Memory B cell (primary cell): ENCODE measurements around the gene DNAI2.
"Not testable (repeated sequence)": the region's sequence is repeated elsewhere in the genome, so short reads cannot be mapped to it uniquely, and the experiment has no call there.

ENCODE experiments used
- ATAC-seq: fragments of 150-1000 bp; cut with Tn5 transposase; 2 replicates; pipeline ENCODE4 v1.10.0; 2021; ENCODE audit warnings: low read depth, mild to moderate bottlenecking, moderate library complexity
- DNase-seq, 2 donors: peaks; one replicate each; pipeline ENCODE4 v3.0.0; 2022; ENCODE audit warnings: low spot score in 2 of 2
- H3K27ac Mint-ChIP-seq: one replicate; pipeline ENCODE4 v1.8.0; 2022; ENCODE audit warnings: mild to moderate bottlenecking, moderate library complexity, mixed read lengths
- H3K27me3 Mint-ChIP-seq: one replicate; pipeline ENCODE4 v1.8.0; 2022; ENCODE audit warnings: mixed read lengths
- H3K36me3 Mint-ChIP-seq: one replicate; pipeline ENCODE4 v1.8.0; 2022; ENCODE audit warnings: mild to moderate bottlenecking, mixed read lengths
- H3K4me1 Mint-ChIP-seq: one replicate; pipeline ENCODE4 v1.8.0; 2022; ENCODE audit warnings: mixed read lengths
- H3K4me3 Mint-ChIP-seq: one replicate; pipeline ENCODE4 v1.8.0; 2022; ENCODE audit warnings: mild to moderate bottlenecking, moderate library complexity, mixed read lengths
- H3K9me3 Mint-ChIP-seq: one replicate; pipeline ENCODE4 v1.8.0; 2022; ENCODE audit warnings: mixed read lengths

The DNAI2 gene

GRCh38 chr17:74253036-74253435 is 21.0 kb upstream of the DNAI2 start:
- Mint-ChIP-seq H3K27ac (no peak overlapping the region), H3K4me3 (no peak overlapping the region)
- ATAC-seq, result no peak

DNA sequence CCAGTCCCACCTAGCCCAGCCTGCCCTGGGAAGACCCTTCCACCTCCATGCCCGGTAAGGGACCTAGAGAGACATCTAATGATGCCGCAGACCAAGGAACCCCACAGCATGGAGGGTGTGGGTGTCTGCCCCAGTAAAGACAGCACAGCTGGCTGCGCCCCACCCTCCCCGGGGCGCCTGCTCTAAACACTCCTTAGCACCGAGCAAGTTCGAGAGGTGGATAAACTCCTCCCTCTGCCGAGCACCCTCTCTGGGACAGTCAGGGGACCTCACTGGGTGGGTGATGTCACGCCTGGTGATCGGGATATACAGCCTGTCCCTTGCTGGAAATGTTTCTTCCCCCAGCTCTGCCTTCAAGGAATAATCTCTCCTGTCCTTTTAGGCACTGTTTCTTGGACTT is 16.7 kb upstream of the DNAI2 start:
- H3K27me3 Mint-ChIP-seq, result no peaks in the 10 kb centered on the region
- H3K4me3 Mint-ChIP-seq, result no peak overlapping the region
- ATAC-seq (no peak), DNase-seq (no peak)
- H3K4me1 Mint-ChIP-seq, result no peaks in the 10 kb centered on the region
- H3K27ac Mint-ChIP-seq, result no peak overlapping the region
- H3K9me3 Mint-ChIP-seq, result no peaks in the 10 kb centered on the region
- H3K36me3 Mint-ChIP-seq, result no peaks in the 10 kb centered on the region

More at GRCh38 chr17:74253036-74253435, 21.0 kb upstream of the DNAI2 start:
- Mint-ChIP-seq H3K4me1 (peaks cover 3% of the 10 kb centered on the region), H3K27me3 (peaks cover 3% of the 10 kb centered on the region), H3K9me3 (no peaks in the 10 kb centered on the region), H3K36me3 (no peaks in the 10 kb centered on the region)
- DNase-seq, result no peak

DNA sequence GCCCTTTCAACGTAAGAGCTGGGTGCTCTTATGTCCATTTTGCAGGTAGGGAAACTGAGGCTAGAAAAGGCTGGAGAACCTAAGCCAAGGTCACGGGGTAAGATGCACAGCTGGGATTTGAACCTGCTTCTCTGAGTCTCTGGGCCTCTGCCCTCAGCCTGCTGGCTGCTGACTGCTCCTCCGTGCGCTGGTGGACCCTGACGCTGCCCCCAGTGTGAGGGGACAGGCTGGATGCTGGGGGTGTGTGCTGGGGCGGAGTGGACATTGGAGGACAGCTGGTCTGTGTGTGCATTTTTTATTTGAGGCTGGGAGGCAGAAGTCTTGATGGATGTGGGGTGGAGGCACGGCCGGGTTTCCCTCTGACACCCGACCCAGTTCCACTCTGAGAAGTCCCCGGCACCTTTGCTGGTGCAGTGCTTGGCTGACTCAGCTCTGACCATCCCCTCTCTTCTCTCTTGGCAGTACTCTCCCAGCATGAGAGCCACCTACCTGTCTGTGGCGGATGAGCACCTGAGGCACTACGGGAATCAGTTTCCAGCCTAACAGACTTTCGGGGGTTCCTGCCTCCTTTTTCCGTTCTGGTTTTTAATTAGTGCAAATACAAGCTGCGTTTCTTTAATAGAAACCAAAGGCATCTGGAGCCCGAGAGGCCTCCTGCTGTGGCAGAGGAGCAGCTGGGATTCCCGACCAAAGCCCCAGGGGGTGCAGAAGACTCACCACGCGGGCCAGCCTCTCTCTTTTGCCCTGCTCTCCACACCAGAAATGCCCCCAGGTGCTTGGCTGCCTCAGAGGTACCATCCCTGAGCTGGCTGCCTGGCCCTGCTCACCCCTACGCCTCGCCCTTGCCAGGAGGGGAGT is 14.1 kb upstream of the DNAI2 start:
- Mint-ChIP-seq H3K4me3 (no peak overlapping the region), H3K27ac (no peak overlapping the region), H3K4me1 (no peaks in the 10 kb centered on the region), H3K36me3 (no peaks in the 10 kb centered on the region), H3K9me3 (no peaks in the 10 kb centered on the region), H3K27me3 (no peaks in the 10 kb centered on the region)
- DNase-seq, result no peak
- no peak for ATAC-seq

DNA sequence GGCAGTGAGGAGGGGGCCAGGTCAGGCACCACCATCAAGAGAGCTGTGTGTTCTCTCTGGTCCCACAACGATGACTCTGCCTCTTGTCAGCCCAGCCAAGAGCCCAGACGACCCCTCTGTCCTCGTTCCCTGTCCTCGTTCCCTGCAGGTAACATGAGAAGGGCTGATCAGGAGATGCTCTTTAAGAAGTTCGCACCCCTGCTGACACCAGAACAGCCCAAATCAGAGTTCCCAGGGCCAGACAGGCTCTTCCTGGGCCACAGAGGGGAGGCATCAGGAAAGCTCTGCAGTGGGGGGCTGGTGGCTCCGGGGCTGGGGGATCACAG is 13.5 kb upstream of the DNAI2 start:
- Mint-ChIP-seq H3K4me1 (no peaks in the 10 kb centered on the region), H3K36me3 (no peaks in the 10 kb centered on the region), H3K4me3 (no peak overlapping the region), H3K27ac (no peak overlapping the region), H3K9me3 (no peaks in the 10 kb centered on the region), H3K27me3 (no peaks in the 10 kb centered on the region)
- DNase-seq (no peak), ATAC-seq (no peak)

- no peak for DNase-seq
- ATAC-seq, result no peak
- Mint-ChIP-seq H3K27me3 (peaks cover 3% of the 10 kb centered on the region), H3K36me3 (no peaks in the 10 kb centered on the region), H3K4me1 (no peaks in the 10 kb centered on the region), H3K9me3 (no peaks in the 10 kb centered on the region), H3K4me3 (no peak overlapping the region), H3K27ac (no peak overlapping the region)
Observed at GRCh38 chr17:74262601-74263000, 11.4 kb upstream of the DNAI2 start.

DNA sequence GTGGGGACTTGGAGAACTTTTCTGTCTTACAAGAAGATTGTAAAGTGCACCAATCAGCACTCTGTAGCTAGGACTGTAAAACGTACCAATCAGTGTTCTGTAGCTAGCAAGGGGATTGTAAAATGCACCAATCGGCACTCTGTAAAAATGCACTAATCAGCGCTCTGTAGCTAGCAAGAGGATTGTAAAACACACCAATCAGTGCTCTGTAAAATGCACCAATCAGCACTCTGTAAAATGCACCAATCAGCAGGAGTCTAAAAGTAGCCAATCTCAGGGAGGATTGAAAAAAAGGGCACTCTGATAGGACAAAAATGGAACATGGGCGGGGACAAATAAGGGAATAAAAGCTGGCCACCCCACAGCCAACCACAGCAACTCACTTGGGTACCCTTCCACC is 7.0 kb upstream of the DNAI2 start:
- H3K4me1 Mint-ChIP-seq, DNase-seq, H3K9me3 Mint-ChIP-seq, ATAC-seq, H3K36me3 Mint-ChIP-seq, H3K27ac Mint-ChIP-seq, H3K4me3 Mint-ChIP-seq: not testable (repeated sequence)
- H3K27me3 Mint-ChIP-seq, result peaks cover 11% of the 10 kb centered on the region

DNA sequence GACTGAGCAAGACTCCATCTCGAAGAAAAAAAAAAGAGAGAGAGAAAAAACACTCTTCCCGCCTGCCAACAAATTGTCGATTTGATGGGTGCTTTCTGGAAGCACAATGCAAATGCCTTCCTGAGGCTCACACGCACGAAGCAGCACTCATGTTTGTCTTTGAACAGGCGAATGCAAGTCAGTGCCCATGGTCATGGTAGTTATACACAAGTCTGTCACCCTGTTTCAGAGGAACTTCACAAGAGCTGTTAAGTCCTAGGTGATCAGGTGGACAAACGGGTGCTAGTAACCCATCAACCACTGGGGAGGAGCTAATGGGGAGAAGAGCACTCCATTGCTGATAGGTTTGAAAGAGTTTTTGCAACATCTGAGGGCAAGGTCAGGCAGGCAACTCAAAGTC is 6.5 kb upstream of the DNAI2 start:
- DNase-seq (no peak), ATAC-seq (no peak)
- Mint-ChIP-seq H3K4me3 (no peak overlapping the region), H3K27ac (no peak overlapping the region), H3K27me3 (peaks cover 14% of the 10 kb centered on the region), H3K4me1 (no peaks in the 10 kb centered on the region), H3K9me3 (no peaks in the 10 kb centered on the region), H3K36me3 (no peaks in the 10 kb centered on the region)

DNA sequence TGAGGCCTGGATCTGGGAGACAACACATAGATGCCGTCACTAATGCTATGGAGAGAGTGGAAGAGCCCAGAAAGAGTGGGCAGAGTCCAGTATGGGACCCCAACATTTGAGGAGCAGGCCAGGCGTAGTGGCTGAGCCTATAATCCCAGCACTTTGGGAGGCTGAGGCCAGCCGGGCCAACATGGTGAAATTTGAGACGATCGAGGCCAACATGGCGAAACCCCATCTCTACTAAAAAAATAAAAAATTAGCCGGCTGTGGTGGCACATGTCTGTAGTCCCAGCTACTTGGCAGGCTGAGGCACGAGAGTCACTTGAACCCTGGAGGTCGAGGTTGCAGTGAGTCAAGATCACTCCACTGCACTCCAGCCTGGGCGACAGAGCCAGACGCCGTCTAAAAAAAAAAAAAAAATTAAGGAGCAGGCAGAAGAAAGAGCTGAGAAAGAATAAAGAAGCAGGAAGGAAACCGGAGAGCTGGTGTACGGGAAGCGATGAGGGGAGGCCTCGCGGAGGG is 6.0 kb upstream of the DNAI2 start:
- Mint-ChIP-seq H3K36me3 (no peaks in the 10 kb centered on the region), H3K27ac (no peak overlapping the region), H3K4me3 (no peak overlapping the region), H3K4me1 (no peaks in the 10 kb centered on the region), H3K9me3 (no peaks in the 10 kb centered on the region), H3K27me3 (peaks cover 19% of the 10 kb centered on the region)
- ATAC-seq (no peak), DNase-seq (no peak)

GRCh38 chr17:74268558-74268957 is 5.5 kb upstream of the DNAI2 start:
- Mint-ChIP-seq H3K36me3 (no peaks in the 10 kb centered on the region), H3K27ac (no peak overlapping the region), H3K27me3 (peaks cover 22% of the 10 kb centered on the region), H3K9me3 (no peaks in the 10 kb centered on the region), H3K4me1 (no peaks in the 10 kb centered on the region), H3K4me3 (no peak overlapping the region)
- DNase-seq (no peak), ATAC-seq (no peak)

DNA sequence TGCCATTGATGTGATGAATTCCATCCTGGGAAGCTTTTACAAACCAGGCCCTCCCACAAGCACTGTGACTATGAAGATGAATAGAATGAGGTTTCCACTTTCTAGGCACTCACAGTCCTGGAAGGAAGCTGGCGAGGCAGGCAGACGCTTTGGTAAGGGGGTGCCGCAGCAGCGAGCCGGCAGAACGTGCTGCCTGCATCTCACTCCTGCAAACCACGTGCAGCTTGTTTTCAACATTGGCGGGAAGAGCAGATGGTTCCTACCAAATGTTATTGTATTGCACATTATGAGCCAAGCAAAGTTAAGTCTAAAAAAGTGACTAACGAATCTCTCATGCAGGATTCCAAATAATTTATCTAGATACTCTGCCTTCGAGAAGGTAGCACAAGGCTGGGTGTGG is 3.7 kb upstream of the DNAI2 start:
- Mint-ChIP-seq H3K9me3 (no peaks in the 10 kb centered on the region), H3K4me3 (no peak overlapping the region), H3K36me3 (no peaks in the 10 kb centered on the region)

DNA sequence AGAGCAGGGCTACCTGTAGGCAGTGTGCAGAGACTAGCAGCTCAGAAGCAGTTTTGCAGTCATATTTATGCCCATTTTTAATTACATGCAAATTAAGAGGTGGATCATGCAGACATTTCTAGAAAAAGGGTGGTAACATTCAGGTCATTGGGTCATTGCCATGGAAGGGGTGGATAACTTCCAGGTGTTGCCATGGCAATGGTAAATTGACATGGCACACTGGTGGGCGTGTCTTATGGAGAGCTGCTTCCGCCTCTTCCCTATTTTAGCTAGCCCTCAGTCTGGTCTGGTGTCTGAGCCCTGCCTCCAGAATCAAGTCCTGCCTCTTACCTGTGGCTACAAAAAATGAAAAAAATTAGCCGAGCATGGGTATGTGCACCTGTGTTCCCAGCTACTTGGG is 2.8 kb upstream of the DNAI2 start:
- Mint-ChIP-seq H3K36me3 (no peaks in the 10 kb centered on the region), H3K9me3 (no peaks in the 10 kb centered on the region), H3K27me3 (peaks cover 31% of the 10 kb centered on the region), H3K4me1 (peaks cover 6% of the 10 kb centered on the region), H3K27ac (no peak overlapping the region), H3K4me3 (no peak overlapping the region)
- ATAC-seq, result no peak
- DNase-seq, result no peak

More for the DNA sequence above, 3.7 kb upstream of the DNAI2 start:
- peaks cover 29% of the 10 kb centered on the region for H3K27me3 Mint-ChIP-seq
- H3K4me1 Mint-ChIP-seq, result peaks cover 6% of the 10 kb centered on the region
- DNase-seq, result no peak
- no peak for ATAC-seq
- no peak overlapping the region for H3K27ac Mint-ChIP-seq

- H3K36me3 Mint-ChIP-seq, result no peaks in the 10 kb centered on the region
- H3K27me3 Mint-ChIP-seq, result peaks cover 32% of the 10 kb centered on the region
- H3K4me1 Mint-ChIP-seq, result peaks cover 6% of the 10 kb centered on the region
- ATAC-seq (no peak), DNase-seq (no peak)
- no peaks in the 10 kb centered on the region for H3K9me3 Mint-ChIP-seq
- no peak overlapping the region for H3K27ac Mint-ChIP-seq
- no peak overlapping the region for H3K4me3 Mint-ChIP-seq
Observed at GRCh38 chr17:74271901-74272561, 2.0 kb upstream of the DNAI2 start.

DNA sequence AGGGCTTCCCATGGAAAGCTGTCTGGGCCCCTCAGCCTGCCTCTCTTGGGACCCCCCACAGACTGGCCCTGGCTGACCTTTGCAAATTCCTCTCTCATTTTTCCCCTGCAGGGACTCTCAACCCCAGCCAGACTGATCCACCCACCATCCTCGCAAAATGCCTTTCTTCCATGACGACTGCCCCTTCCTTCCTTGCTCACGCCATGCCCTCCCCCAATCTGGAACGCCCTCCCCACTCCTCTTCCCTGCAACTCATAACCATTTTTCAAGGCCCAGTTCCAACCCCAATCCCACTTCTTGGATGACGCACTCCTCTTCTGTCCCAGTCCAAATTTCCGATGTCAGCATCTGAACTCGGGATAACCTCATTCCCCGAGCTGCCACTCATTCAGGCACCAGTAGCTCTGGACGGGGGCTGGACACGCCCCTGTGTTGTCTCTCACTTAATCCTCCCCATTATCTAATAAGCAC is 1.3 kb upstream of the DNAI2 start:
- ATAC-seq (no peak), DNase-seq (no peak)
- H3K27ac Mint-ChIP-seq, result no peak overlapping the region
- no peaks in the 10 kb centered on the region for H3K9me3 Mint-ChIP-seq
- H3K4me3 Mint-ChIP-seq, result no peak overlapping the region
- H3K27me3 Mint-ChIP-seq, result peaks cover 28% of the 10 kb centered on the region
- H3K36me3 Mint-ChIP-seq, result no peaks in the 10 kb centered on the region
- H3K4me1 Mint-ChIP-seq, result peaks cover 6% of the 10 kb centered on the region

DNA sequence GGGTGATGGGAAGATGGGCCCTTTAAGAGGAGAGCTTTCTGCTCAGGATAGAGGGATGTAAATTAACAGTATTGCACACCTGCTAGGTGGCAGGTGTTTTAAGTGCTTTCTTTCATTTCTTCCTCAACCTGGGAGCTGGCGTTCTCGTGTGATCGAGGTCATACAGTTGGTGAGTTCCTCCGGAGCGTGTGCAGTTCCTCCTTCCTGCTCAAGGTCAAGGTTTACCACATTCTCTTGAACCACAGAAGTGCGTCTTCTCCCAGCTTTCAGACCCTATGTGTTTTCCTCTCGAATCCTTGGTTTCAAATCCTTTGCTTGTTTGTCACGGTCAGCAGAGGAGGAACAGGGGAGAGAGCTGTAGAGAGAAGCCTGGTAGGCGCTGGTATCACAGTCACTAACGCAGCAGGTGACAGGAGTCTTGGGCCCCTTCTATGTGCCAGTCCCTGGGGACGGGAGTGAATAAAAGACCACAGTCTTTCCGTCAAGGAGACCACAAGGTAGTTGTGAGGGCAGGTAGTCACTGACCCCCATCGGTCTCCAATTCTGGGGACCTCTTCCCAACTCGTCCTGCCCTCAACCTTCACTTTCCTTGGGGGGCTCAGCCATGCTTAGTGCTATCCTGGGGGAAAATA is 791 bp downstream of the DNAI2 start:
- peaks cover 7% of the 10 kb centered on the region for H3K4me1 Mint-ChIP-seq
- no peaks in the 10 kb centered on the region for H3K9me3 Mint-ChIP-seq
- peak overlapping the region; percentile 21 for H3K4me3 Mint-ChIP-seq
- H3K36me3 Mint-ChIP-seq, result no peaks in the 10 kb centered on the region
- H3K27me3 Mint-ChIP-seq, result peaks cover 24% of the 10 kb centered on the region
- peak; percentile 35 for ATAC-seq
- no peak for DNase-seq
- H3K27ac Mint-ChIP-seq, result no peak overlapping the region
